Activated CD4-positive, alpha-beta T cell treated with anti-CD3 and anti-CD28 coated beads, Interleukin-2, amount 50 U/mL, for 24 hours (primary cell): Measurements from ENCODE around the gene TMEM178B.

Experiments used
- DNase-seq, 2 donors: peaks; one replicate each; pipeline ENCODE4 v3.0.0-alpha.2; 2020; ENCODE audit warnings: low read depth in 1 of 2, low spot score in 1 of 2

The TMEM178B gene

DNA sequence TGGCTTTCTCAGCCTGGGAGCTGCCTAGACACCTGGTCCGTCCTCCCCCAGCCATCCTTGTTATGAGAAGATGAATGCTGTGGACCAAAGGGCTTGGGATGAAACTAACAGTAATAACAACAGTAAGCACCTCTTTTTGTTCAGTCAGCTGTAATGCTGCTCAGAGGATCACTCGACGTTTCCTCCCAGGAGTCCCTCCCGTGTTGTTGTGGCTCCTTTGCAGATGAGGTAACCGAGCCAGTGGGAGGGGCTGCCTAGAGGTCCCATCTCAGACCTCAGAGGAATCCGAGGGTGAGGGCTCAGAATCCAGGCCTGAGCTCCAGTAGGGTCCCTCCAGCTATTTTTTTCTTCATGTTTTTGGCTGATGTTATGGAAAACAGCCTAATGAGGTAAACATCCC lies 145.1 kb downstream of the TMEM178B start:
- no peak for DNase-seq

DNA sequence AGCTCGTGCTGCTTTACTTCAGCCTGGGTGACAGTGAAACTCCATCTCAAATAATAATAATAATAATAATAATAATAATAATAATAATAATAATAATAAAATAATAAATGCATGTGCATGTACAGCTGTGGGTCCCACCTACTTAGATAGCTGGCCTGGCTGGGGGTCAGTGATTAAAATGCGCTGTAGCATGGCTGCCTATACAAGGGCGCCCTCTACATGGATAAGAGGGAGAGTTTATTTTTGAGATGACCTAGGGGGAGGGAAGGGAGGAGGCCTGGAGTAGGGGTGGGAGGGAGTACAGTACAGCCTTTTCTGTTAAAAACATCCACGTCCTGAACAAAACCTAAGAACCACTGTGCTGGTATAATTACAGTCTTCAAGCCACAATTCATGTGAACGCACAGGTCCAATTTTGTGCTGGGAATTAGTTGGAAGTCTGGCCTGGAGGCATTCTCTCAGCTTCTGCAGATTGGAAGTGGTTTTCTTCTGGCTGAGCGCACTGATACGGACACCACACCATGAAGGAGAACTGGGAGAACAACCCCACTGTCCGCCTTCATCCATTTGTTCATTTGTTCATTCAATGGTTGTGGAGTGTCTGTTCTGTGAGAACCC lies 146.5 kb downstream of the TMEM178B start:
- DNase-seq = no peak

DNA sequence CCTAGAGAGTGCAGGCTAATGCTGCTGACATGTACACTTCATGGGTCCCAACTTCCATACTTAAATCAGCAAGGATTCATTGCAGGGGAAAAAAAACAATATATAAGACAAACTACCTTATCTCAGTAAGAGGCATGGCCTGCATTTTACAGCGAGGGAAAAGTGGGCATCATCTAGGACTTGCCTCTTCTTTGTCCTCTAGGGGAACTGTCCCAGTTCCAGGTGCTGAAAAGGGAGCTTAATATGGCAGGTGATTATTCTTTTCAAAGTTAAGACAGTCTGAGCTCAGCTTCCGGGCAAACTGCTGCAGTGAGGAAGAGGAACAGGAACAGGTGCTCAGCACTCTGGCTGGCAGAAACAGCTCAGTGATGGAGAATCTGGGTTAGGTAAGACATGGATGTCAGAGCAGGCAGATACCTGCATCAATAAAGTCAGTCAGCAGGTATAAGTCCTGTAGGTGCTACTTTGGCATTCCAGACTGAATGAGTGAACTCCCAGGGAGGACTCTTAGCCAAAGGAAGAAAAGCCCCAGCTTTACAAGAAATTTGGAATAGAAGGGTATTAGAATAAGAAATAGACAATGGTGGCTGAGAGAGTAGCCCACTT lies 147.2 kb downstream of the TMEM178B start:
- no peak for DNase-seq

DNA sequence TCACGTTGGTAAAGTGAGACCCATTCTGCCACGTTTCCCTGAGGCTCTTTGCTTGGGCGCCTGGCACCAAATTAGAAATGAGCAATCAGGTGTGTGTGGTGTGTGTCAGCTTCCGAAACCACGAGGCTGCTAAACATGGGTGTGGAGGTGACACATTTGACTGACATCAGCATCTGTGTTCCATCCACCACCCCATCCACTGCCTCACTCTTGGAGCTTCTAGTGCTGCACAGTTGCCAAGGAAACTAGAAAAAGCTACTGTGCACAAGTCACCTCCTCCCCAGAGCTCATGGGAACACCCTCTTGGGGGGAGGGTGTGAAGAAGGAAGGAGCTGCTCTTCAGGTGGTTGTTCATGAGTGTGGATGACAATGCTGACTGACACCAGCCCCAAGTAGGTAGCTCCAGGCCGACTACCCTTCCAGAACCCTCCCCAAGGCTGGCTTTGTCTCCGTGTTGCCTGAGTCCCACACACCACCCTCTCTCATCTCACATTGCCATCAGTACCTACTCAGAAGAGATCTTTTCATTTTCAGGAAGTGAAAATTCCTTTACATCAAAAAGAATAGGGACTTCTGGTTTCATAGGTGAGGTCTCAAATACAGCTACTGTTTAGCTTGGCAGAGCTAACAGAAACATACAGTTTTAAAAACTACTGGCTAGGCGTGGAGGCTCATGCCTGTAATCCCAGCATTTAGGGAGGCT lies 152.2 kb downstream of the TMEM178B start:
- no peak for DNase-seq

DNA sequence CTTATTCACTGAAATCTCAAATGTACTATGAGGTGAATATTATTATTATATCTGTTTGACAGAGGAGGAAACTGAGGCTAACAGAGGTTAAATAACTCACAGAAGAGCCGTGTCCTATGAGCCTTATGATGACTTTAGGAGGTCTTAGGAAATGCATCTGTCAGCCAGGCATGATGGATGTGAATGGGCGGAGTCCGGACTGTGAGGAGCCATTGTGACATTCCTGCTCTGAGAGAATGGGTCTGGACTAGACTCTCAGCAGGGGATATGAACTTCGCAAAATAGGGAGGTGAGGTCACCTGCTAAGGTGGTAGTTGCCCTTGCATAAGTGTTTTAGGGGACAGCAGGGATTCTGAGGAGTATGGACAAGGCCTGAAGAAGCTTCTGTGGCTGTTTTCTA lies 153.6 kb downstream of the TMEM178B start:
- DNase-seq = no peak

DNA sequence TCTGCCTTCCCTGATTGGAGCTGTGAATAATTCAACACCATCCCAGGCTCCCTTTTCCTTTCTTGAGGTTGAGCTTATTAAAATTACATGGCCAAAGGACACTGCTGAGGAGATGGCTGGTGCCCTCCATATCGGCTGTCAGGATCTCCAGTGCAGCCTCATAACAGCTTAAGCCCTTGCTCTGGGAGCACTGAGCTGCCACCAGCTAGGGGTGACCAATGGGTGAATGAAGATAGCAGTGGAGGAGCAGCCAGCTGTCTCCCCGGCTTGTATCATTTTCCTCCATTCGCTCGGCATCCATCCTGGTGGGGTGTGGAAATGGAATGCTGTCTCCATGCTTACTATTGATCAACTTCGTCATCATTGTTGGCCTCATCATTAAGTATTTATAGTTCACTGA lies 154.6 kb downstream of the TMEM178B start:
- DNase-seq = no peak

DNA sequence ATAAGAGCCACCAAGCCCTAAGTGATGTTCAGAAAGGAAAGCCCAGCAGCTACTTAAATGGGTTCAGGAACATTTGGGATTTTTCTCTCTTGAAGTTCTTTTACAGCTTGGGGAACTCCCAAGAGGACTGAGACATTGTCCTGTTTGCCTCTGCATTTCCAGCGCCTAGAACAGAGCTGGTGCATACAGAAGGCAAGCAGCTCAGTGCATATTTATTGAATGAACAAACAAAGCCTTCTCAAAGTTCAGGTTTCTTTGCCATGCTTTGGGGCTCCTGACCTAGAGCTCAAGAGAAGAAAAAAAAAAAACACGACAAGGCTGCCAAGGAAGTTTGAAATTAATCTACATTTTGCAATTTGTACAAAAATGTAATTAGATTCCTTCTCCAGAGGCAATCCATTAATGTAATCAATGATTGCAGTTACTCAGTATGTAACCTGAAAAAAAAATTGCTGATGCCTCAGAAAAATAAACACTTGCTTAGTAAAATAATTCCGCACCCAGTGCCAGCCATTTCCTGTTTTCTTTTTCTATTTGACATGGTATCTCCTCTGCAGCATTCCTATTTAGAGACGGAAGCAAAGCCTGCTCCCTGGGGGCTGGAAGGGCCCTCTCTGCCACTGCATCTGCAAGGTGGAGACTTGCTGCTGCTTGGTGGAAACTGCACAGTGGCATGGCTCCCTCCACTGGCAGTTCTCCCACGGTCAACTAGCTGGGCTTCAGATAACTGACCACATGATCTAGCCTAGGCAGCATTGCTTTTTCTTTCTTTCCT lies 157.3 kb downstream of the TMEM178B start:
- no peak for DNase-seq

DNA sequence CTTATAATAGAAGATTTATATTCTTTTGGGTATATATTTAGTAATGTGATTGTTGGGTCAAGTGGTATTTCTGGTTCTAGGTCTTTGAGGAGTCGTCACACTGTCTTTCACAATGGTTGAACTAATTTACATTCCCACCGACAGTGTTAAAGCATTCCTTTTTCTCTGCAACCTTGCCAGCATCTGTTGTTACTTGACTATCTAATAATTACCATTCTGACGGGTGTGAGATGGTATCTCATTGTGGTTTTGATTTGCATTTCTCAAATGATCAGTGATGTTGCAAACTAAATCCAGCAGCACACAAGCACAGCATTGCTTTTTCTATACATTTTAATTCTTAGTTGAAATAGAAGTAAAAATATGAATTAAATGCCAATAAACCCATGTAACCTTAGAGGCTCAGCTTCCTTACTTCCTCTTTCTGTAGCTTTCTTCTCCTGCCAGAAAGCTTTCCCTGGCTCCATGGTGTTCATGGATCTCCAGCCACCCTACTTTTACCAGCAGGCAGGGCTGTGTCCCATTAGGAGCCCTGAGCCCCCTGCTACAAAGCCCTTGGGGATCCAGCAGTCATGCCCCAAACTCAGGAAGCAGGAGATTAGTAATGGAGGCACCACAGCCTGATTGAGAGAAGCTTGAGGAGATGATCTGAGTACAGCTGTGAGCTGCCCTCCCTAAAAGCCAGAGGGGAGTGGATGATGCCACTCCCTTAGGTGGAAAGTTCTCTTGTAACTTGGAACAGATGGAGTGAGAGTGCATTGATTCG lies 158.6 kb downstream of the TMEM178B start:
- DNase-seq = no peak

DNA sequence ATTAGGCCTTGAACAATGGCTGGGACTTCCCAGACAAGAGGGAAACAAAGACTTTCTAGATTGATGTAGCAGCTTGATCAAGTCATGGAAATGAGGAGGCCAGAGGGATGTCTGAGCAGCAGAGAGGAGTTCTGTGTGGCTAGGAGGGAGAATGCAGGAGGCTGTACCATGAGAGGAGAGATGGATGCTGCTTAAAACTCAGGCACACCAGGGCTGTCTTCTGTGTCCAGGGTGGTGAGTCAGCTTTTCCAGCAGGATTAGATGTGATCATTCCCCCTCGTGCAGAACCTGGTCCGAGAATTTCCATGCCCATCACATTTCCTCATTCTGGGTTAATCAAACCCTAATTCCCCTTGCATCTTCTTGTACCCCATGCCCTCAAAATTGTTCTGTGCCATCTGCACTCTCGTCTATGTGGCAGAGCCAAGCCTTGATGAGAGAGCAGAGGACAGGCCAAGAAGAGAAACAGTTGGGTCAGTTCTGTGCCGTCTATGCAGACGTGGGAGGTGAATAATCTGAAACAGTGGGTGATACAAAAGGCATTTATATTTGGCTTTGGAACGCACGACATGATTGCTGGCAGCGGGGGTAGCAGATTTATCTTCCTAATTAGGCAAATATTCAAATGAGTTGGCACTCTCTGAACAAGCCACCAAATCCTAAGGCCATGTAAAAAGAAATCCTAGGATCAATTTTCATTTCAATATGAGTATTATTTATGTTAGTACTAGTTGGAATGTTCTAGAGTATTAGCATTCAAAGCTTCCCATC lies 160.7 kb downstream of the TMEM178B start:
- DNase-seq = no peak

DNA sequence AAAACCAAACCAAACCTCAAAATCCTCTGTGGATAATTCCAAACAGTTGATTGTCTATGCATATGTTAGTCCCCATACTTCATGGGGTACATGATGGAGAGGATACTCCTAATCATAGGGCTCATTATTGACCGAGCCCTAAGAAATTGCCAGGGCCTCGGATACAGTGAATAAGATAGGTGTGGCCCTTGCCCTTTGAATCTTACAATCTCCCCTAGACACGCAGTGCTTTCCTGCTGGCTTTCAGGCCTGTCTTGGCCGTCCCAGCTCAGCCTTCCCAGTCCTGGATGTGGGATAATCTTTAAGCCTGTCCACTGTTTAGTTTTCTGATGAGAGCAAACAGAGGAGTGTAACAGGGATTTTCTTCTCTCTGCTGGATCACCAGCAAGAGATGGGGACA lies 161.8 kb downstream of the TMEM178B start:
- no peak for DNase-seq

DNA sequence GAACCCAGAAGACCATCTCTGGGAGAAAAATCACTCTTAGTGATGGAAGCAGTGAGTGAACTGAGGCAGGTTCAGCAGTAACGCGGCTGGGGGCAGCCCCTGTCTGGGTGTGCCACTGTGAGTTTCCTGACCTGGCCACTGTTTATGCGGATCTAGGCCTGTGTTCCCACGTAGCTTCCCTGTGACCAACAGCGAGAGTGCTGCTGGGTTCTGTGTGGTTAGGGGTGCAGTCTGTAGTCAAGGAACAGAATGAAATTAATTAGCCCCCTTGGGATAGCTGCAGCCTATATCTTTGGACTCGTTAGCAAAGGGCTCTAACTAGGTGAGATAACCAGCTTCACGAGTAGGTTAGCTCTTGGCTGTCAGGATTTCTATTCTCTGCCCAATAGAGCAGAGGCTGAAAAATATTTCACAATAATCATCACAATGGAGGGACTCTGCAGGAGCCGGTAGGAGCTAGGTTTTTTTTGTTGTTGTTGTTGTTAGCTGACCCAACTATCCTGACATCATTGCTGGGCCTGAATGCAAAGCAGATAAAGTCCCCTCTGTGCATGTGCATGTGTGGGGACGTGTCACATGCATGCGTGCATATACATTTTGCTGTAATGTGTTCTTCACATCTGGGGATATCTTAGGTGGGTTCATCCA lies 164.9 kb downstream of the TMEM178B start:
- DNase-seq = no peak

DNA sequence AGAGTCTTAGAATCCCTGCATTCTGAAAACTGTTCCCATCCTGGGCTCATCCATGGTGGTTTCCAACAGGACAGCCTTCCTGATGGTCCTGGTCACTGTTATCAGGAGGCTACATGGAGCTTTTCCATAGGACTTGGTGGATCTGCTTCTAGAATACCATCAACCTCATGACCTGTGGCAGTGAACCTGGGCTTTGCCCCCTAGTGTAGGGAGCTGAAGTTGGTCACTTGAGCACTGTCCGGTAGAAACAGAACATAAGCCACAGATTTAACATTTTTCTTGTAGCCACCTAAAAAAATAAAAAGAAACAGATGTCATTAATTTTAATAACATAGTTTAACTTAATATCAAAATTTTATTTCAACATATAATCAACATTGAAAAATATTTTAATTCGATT lies 165.8 kb downstream of the TMEM178B start:
- no peak for DNase-seq

DNA sequence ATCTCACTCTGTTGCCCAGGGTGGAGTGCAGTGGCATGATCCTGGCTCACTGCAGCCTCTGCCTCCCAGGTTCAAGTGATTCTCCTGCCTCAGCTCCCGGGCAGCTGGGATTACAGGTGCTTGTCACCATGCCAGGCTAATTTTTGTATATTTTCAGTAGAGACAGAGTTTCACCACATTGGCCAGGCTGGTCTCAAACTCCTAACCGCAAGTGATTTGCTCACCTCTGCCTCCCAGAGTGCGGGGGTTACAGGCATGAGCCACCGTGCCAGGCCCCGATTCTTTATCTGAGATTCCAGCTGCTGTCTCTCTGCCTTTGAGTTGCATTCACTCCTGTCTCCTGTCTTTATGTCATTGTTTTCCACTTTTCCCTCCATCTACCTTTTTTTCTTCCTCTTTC lies 168.7 kb downstream of the TMEM178B start:
- no peak for DNase-seq

DNA sequence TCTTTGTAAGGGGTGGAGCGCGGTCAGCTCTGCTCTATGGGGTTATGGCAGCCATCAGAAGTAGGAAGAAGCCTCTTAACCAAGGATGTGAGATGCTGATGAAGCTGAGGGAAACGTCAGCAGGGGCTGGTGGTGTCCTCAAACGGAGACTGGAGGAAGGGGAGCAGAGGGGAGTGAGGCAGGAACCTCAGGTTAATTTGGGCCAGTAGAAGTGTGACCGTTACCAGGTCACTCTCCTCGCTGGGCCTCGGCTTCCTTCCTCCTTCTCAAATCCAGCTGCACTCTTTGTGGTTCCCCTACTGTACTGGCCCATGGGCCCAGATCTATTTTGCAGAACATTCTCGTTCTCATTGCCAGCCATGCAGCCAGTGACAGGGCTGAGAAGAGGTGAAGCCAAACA lies 169.5 kb downstream of the TMEM178B start:
- DNase-seq = no peak

DNA sequence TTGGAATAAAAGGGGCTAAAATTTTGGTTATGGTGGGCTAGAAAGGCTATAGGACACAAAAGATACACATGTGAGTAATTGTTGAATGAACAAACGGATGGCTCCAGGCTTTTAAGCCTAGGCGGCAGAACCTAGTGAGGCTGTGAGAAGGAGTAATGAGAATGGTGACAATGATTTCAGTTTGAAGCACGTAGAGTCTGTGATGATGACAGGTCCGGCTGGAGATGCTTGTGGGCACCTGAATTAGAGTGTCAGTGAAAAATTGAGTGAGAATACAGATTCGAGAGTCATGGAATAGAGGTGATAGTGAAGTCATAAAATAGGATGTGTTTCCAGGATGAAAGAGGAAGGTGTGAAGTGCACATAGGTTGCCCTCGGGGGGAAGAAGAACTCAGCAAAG lies 170.6 kb downstream of the TMEM178B start:
- no peak for DNase-seq

DNA sequence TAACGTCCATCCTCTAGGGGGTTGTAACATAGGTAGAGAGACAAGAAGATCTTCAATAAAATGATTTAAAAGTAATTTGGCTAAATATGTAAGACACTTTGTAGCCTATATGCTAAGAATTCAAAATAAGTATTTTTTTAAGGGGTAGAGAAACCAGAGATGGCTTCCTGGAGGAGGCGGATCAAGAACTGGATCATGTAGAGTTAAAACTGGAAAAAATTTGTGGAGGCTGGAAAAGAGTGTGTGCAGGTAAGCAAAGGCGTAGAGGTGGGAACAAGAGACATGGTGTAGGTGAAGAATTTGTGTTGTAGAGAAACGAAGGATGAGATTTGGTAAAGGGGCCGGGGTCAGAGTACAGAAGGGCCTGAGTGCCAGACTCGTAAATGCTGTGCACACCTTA lies 172.6 kb downstream of the TMEM178B start:
- DNase-seq = no peak

DNA sequence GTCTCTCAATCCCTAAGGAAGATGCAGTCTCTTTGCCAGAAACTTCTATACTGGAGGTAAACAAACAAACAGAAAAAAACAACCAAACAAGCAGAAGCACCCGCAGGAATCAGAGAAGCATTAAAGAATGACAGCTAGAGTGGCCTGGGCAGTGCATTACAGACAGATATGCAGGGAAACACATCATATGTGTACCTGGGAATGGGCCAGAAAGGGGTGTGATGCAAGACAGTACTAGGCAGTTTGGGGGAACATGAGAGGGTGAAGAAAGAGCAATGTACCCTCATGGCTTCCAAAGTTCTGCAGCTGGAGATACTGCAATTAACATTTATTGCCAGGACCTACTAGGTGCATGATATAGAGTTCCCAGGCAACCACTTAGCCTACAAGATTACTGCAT lies 177.3 kb downstream of the TMEM178B start:
- no peak for DNase-seq

DNA sequence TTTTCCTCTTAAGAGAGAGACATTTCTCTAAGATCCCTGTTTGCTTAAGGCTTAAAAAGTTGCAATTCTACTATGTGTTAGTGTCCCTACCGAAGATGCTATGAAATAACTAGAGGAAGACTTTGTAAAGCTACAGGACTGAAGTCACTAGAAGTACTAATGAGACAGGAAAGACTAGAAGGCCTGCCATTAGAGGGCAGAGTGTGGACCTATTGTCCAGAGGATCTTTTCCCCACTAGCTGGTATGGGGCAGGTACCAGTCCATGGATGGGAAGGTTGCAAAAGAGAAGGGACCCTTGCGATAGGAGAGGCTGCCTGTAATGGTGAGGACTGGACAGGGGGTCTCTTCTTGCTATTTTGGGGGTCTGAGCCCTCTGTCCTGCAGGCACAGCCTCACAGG lies 178.1 kb downstream of the TMEM178B start:
- DNase-seq = no peak

DNA sequence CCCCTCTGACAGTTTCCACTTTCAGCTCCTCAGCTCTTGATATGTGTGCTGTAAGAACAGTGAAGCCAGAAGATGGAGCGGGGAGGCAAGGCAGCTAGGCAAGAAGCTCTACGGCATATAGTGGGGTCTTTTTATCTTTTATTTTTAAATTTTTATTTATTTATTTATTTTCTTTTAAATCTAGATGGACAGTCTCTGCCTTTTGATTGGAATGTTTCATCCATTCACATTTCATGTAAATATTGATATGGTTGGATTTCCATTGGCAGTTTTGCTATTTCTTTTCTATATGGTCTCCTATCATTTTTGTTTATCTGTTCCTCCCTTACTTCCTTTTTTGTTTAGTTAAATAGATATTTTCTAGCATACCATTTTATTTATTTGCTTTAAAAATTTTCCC lies 183.7 kb downstream of the TMEM178B start:
- DNase-seq = no peak

DNA sequence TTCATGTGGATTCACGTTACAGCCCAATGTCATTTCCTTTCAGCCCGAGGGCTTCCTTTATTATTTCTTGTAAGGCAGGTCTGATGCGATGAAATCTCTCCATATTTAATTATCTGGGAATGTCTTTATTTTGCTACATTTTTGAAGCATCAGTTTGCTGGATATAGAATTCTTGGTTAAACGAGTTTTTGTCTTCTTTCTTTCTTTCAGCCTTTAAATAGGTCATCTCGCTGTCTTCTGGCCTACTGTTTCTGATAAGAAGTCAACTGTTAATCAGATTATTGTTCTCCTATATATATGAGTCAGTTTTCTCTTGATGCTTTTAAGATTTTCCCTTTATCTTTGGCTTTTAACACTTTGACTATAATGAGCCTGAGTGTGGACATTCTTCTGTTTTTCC lies 184.7 kb downstream of the TMEM178B start:
- DNase-seq = no peak
